GM12801 (cell line): ENCODE measurements around the gene EPS8L3.

Experiments
- CTCF ChIP-seq: IDR thresholded peaks from one replicate; pipeline ENCODE4 v1.5.1; 2011; ENCODE audit warnings: control low read depth; ENCODE audit not compliant: insufficient read length; ENCODE audit errors: extremely low read depth

Gene EPS8L3

GRCh38 chr1:109762821-109763645 lies 690 bp downstream of the EPS8L3 start:
- TF ChIP-seq CTCF: no peak

- TF ChIP-seq CTCF: no peak
Observed at GRCh38 chr1:109762039-109762585, 1.6 kb downstream of the EPS8L3 start.

- no peak for TF ChIP-seq CTCF
Observed at GRCh38 chr1:109761227-109762038, 2.3 kb downstream of the EPS8L3 start.

GRCh38 chr1:109760581-109761226 lies 3.0 kb downstream of the EPS8L3 start:
- no peak for TF ChIP-seq CTCF

- no peak for TF ChIP-seq CTCF
Observed at GRCh38 chr1:109759513-109760334, 4.0 kb downstream of the EPS8L3 start.

- TF ChIP-seq CTCF: no peak
Observed at GRCh38 chr1:109757936-109758786, 5.6 kb downstream of the EPS8L3 start.
